ENCODE measurements around the gene PM20D2.

- TF ChIP-seq CTCF (IDR thresholded peaks at IDR 0.05; ENCODE audit: low read depth, low read length) (no peak), EZH2phosphoT487 (IDR thresholded peaks at IDR 0.05; ENCODE audit: low read depth) (no peak)
Measured at GRCh38 chr6:89134723-89135122, 11.1 kb upstream of the PM20D2 start.
